Adrenal gland (tissue), 5 donors: ENCODE data around the gene SPATA18.

ENCODE experiments used
- CTCF ChIP-seq, 6 experiments: fragments of 450-650 bp in 4 of 6; fragments of 200-600 bp in 2 of 6; sonication (generic) in 1 of 6; IDR thresholded peaks; 1 replicate in 5 of 6; 2 replicates in 1 of 6; pipeline versions ENCODE4 v1.5.1 to v1.8.0; 2016 to 2021; ENCODE audit warnings: antibody characterized with exemption in 6 of 6, mild to moderate bottlenecking in 2 of 6, moderate library complexity in 1 of 6
- POLR2A ChIP-seq, 2 donors: fragments of 450-650 bp; IDR thresholded peaks; one replicate each; pipeline ENCODE4 v1.6.1; 2017; ENCODE audit warnings: antibody characterized with exemption in 2 of 2, mild to moderate bottlenecking in 2 of 2, moderate library complexity in 1 of 2
- donor health status: DM: no; HTN: no; CAD: no.

GRCh38 chr4:52032005-52032404 lies 19.1 kb upstream of the SPATA18 start:
- TF ChIP-seq CTCF (IDR thresholded peaks at IDR 0.05) (no peak), POLR2A (IDR thresholded peaks at IDR 0.05) (no peak)
